ENCODE data around the gene NBPF1.
"Not testable (repeated sequence)": the region's sequence is repeated elsewhere in the genome, so short reads cannot be mapped to it uniquely, and the experiment has no call there.

DNA sequence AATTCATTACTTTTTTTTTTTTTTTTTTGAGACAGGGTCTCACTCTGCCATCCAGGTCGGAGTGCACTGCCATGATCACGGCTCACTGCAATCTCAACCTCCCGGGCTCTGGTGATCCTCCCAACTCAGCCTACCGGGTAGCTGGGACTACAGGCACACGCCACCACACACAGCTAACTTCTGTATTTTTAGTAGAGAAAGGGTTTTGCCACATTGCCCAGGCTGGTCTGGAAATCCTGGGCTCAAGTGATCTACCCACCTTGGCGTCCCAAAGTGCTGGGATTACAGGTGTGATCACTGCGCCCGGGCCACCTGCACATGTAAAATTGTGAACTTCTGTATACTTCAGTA, 1.4 kb downstream of the NBPF1 start:
- TF ChIP-seq EZH2 (IDR thresholded peaks at IDR 0.05), result not testable (repeated sequence)
- TF ChIP-seq, protein P1, sequence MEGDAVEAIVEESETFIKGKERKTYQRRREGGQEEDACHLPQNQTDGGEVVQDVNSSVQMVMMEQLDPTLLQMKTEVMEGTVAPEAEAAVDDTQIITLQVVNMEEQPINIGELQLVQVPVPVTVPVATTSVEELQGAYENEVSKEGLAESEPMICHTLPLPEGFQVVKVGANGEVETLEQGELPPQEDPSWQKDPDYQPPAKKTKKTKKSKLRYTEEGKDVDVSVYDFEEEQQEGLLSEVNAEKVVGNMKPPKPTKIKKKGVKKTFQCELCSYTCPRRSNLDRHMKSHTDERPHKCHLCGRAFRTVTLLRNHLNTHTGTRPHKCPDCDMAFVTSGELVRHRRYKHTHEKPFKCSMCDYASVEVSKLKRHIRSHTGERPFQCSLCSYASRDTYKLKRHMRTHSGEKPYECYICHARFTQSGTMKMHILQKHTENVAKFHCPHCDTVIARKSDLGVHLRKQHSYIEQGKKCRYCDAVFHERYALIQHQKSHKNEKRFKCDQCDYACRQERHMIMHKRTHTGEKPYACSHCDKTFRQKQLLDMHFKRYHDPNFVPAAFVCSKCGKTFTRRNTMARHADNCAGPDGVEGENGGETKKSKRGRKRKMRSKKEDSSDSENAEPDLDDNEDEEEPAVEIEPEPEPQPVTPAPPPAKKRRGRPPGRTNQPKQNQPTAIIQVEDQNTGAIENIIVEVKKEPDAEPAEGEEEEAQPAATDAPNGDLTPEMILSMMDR (IDR thresholded peaks at IDR 0.05), result not testable (repeated sequence)

Data from neural progenitor cell (in vitro differentiated cells).